HuH-7 (cell line): Measurements from ENCODE around the gene YIF1A.

Source experiments
- DNase-seq: peaks from one replicate; pipeline ENCODE4 v3.0.0; 2011; ENCODE audit warnings: low spot score

YIF1A gene

DNA sequence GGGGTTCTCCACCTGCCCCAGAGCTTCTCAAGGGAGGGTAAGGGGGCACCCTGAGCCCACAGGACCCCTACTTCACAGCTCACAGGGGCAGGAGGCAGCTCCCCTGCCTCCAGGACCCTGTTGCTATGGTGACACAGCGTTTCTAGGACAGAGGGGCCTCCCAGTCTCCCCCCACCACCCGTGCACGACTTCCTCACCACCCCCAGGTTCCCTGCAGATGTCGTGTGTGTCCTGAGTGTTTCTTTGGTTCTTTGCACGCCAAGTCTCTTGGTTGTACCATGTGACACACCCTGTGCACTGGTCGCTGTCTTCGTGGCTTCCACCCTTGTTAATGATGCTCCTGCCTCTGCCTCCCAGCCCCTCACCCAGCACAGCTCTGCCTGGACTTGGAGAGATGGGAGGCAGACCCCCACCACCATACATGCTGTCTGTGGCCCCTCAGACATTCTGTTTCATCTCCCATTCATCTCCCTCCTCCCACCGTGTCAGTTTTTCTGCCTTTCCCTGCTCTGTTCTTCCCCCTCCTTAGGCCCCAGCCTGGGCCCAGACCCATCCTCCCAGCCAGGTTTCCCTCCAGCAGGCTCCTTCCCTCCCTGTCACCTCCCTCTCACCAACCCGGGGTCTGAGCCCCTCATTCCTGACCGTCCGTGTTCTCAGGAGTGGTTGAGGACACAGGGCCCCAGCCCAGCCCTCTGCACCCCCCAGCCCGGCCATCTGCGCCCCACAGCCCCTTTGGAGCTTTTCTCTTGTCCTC is 45.0 kb downstream of the YIF1A start:
- DNase-seq, result no peak

GRCh38 chr11:66242095-66242765 is 46.7 kb downstream of the YIF1A start:
- DNase-seq, result no peak

DNA sequence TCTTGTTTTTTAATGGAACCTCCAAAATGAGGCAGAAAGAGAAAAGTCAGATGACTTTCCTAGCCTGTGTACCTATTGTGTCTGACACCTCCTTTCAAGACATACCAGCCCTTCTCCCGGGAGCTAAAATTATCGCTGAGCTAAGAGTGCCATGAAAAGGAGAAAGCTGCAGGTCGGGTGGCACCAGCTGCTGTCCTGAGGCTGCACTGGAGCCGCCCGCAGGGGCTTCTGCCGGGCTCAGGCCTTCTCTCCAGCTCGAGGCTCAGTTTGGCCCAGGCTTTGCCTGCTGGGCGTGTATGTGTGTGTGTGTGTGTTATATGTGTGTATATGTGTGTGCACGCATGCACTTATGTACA is 48.2 kb downstream of the YIF1A start:
- DNase-seq, result no peak

GRCh38 chr11:66239998-66240780 is 48.8 kb downstream of the YIF1A start:
- DNase-seq, result no peak

- DNase-seq, result no peak
Measured at GRCh38 chr11:66239511-66239910, 49.4 kb downstream of the YIF1A start.

DNA sequence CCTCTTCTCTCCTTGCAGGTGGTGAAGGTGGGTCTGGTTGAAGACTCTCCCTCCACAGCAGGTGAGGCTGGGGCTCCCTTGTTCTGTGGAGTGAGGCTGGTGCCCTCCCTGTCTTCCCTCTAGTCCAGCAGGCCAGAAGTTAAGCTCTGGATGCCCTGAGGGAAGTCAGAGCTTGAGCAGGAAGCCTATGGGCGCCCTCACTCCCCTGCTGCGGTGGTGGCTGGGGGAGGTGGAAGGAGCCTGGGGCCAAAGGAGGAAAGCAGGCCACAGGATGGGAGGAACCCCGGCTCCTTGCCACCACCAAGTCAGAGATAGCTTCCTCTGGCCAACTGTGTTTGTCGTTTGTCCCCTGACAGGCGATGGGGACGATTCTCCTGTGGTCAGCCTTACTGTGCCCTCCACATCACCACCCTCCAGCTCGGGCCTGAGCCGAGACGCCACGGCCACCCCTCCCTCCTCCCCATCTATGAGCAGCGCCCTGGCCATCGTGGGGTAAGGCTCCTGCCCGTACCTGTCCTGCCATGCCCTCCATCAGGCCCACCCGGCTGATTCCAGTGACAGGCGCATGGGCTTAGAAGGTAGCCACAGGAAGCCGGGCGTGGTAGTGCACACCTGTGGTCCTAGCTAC is 50.0 kb downstream of the YIF1A start:
- DNase-seq, result no peak

DNA sequence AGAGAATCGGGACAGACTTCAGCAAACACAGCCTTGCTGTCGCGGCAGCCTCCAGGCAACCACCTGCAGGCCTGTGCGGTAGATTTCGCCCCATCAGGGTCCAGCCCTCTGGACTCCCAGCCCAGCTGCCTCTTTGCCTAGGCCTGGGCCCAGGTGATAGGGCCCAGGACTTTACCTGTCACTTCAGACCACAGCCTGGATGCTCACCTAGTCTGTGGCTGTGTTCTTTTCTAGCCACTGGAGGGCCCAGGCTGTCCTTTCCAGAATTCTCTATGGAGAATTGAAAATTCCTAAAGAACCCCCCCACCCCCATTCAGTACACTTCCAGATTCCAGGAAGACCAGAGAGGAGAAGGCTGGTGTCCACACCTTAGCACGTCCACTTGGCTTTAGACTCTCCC is 51.1 kb downstream of the YIF1A start:
- DNase-seq, result no peak

DNA sequence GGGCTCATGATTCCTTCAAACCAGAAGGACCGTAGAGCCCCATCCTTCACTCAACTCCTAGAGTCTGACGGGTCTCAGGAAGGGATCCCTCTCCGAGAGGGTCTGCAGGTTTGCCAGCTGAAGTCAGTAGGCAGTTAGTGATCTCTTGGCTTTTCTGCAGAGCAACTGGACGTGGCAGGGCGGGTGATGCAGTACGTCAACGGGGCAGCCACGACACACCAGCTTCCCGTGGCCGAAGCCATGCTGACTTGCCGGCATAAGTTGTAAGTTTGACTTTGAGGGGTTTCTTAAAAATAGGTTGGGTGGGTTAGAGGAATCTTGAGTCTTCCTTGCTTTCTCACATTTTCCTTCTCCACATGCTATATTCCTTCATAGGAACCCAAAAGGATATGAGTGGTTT is 53.8 kb downstream of the YIF1A start:
- DNase-seq, result no peak
